Measurements from ENCODE around the gene RFPL4AL1.
"Not testable (repeated sequence)": the region's sequence is repeated elsewhere in the genome, so short reads cannot be mapped to it uniquely, and the experiment has no call there.

RFPL4AL1 gene

DNA sequence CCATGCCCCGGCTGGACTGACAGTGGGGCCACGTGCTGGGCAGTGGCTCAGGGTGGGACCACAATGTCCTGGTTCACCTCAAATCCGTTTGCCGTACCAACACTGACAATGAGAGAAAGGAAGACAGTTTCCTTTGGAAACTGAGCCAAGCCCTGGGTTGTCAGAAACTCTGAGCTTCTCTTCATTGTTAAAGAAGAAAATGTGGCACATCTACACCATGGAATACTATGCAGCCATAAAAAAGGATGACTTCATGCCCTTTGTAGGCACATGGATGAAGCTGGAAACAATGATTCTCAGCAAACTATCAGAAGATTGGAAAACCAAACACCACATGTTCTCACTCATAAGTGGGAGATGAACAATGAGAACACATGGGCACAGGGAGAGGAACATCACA, 12.1 kb upstream of the RFPL4AL1 start:
- H3K4me1 ChIP-seq (ENCODE audit: control insufficient read depth, insufficient read depth, low read depth, low read length); H3K27me3 ChIP-seq (ENCODE audit: control insufficient read depth in 1 of 2, insufficient read depth in 1 of 2, low read length in 2 of 2); H2BK12ac ChIP-seq (ENCODE audit: low read length in 2 of 2); H2BK5ac ChIP-seq (ENCODE audit: low read depth, low read length, poor library complexity, severe bottlenecking); H3K79me1 ChIP-seq (replicated peaks; ENCODE audit: low read length, poor library complexity, severe bottlenecking); H3K36me3 ChIP-seq (ENCODE audit: control insufficient read depth in 1 of 2, insufficient read depth in 2 of 2, low read depth in 1 of 2, low read length in 2 of 2); H3K4ac ChIP-seq (ENCODE audit: low read depth in 1 of 2, low read length in 2 of 2); H2AFZ ChIP-seq (ENCODE audit: low read depth, low read length); H3K18ac ChIP-seq (ENCODE audit: low read depth in 1 of 2, low read length in 2 of 2); H4K8ac ChIP-seq (ENCODE audit: low read length); H2AK5ac ChIP-seq (ENCODE audit: low read length, severe bottlenecking); H3K27ac ChIP-seq (ENCODE audit: low read length, poor library complexity, severe bottlenecking); H3K4me2 ChIP-seq (ENCODE audit: low read length, poor library complexity, severe bottlenecking); DNase-seq; H4K91ac ChIP-seq (ENCODE audit: low read length); H3K9ac ChIP-seq (ENCODE audit: low read length); H2BK120ac ChIP-seq (ENCODE audit: low read depth, low read length); H3K4me3 ChIP-seq (ENCODE audit: insufficient read depth in 1 of 2, low read depth in 1 of 2, low read length in 2 of 2); H3K14ac ChIP-seq (ENCODE audit: low read length in 2 of 2); H3K23ac ChIP-seq (ENCODE audit: low read length in 2 of 2); H2BK15ac ChIP-seq (ENCODE audit: low read depth, poor library complexity, severe bottlenecking): not testable (repeated sequence)
- WGBS = 46% methylated on average over 4 of the region's 4 CpGs
- peaks cover 18% of the 10 kb centered on the region for H3K9me3 ChIP-seq (ENCODE audit: control insufficient read depth, low read length)

GRCh38 chr19:55758797-55759196, 10.1 kb upstream of the RFPL4AL1 start, which contains the start of gene RFPL4A:
RFPL4A (plus strand) TSS chr19:55759097; CDS start chr19:55761801, 2,704 bp downstream.
- not testable (repeated sequence) for H4K91ac ChIP-seq (ENCODE audit: low read length); H3K4me1 ChIP-seq (ENCODE audit: control insufficient read depth, insufficient read depth, low read depth, low read length); H2AFZ ChIP-seq (ENCODE audit: low read depth, low read length); H2BK15ac ChIP-seq (ENCODE audit: low read depth, poor library complexity, severe bottlenecking); H3K18ac ChIP-seq (ENCODE audit: low read depth in 1 of 2, low read length in 2 of 2); H4K8ac ChIP-seq (ENCODE audit: low read length); DNase-seq; H2BK12ac ChIP-seq (ENCODE audit: low read length in 2 of 2); H2AK5ac ChIP-seq (ENCODE audit: low read length, severe bottlenecking); H3K27ac ChIP-seq (ENCODE audit: low read length, poor library complexity, severe bottlenecking); H3K79me1 ChIP-seq (replicated peaks; ENCODE audit: low read length, poor library complexity, severe bottlenecking); H3K9ac ChIP-seq (ENCODE audit: low read length); H3K36me3 ChIP-seq (ENCODE audit: control insufficient read depth in 1 of 2, insufficient read depth in 2 of 2, low read depth in 1 of 2, low read length in 2 of 2); H3K27me3 ChIP-seq (ENCODE audit: control insufficient read depth in 1 of 2, insufficient read depth in 1 of 2, low read length in 2 of 2); H3K4me2 ChIP-seq (ENCODE audit: low read length, poor library complexity, severe bottlenecking); H3K4ac ChIP-seq (ENCODE audit: low read depth in 1 of 2, low read length in 2 of 2); H3K4me3 ChIP-seq (ENCODE audit: insufficient read depth in 1 of 2, low read depth in 1 of 2, low read length in 2 of 2); H3K23ac ChIP-seq (ENCODE audit: low read length in 2 of 2); H2BK120ac ChIP-seq (ENCODE audit: low read depth, low read length); H3K14ac ChIP-seq (ENCODE audit: low read length in 2 of 2); H2BK5ac ChIP-seq (ENCODE audit: low read depth, low read length, poor library complexity, severe bottlenecking)
- WGBS = 92% methylated on average over 1 of the region's 3 CpGs
- peaks cover 14% of the 10 kb centered on the region for H3K9me3 ChIP-seq (ENCODE audit: control insufficient read depth, low read length)

- no peak overlapping the region for H2BK15ac ChIP-seq (ENCODE audit: low read depth, poor library complexity, severe bottlenecking)
- no peaks in the 10 kb centered on the region for H3K79me1 ChIP-seq (replicated peaks; ENCODE audit: low read length, poor library complexity, severe bottlenecking)
Measured at GRCh38 chr19:55766466-55766865, 2.5 kb upstream of the RFPL4AL1 start.

GRCh38 chr19:55769632-55770031, 714 bp downstream of the RFPL4AL1 start:
- H3K14ac ChIP-seq (ENCODE audit: low read length in 2 of 2); H3K4me3 ChIP-seq (ENCODE audit: insufficient read depth in 1 of 2, low read depth in 1 of 2, low read length in 2 of 2); H4K8ac ChIP-seq (ENCODE audit: low read length); H2BK12ac ChIP-seq (ENCODE audit: low read length in 2 of 2); H3K23ac ChIP-seq (ENCODE audit: low read length in 2 of 2); H3K27ac ChIP-seq (ENCODE audit: low read length, poor library complexity, severe bottlenecking); H4K91ac ChIP-seq (ENCODE audit: low read length); DNase-seq; H2AFZ ChIP-seq (ENCODE audit: low read depth, low read length); H3K36me3 ChIP-seq (ENCODE audit: control insufficient read depth in 1 of 2, insufficient read depth in 2 of 2, low read depth in 1 of 2, low read length in 2 of 2); H3K4ac ChIP-seq (ENCODE audit: low read depth in 1 of 2, low read length in 2 of 2); H3K4me1 ChIP-seq (ENCODE audit: control insufficient read depth, insufficient read depth, low read depth, low read length); H2BK120ac ChIP-seq (ENCODE audit: low read depth, low read length); H3K79me1 ChIP-seq (replicated peaks; ENCODE audit: low read length, poor library complexity, severe bottlenecking); H2BK15ac ChIP-seq (ENCODE audit: low read depth, poor library complexity, severe bottlenecking); H2AK5ac ChIP-seq (ENCODE audit: low read length, severe bottlenecking); H3K4me2 ChIP-seq (ENCODE audit: low read length, poor library complexity, severe bottlenecking); H3K9ac ChIP-seq (ENCODE audit: low read length); H3K18ac ChIP-seq (ENCODE audit: low read depth in 1 of 2, low read length in 2 of 2); H2BK5ac ChIP-seq (ENCODE audit: low read depth, low read length, poor library complexity, severe bottlenecking); H3K27me3 ChIP-seq (ENCODE audit: control insufficient read depth in 1 of 2, insufficient read depth in 1 of 2, low read length in 2 of 2): not testable (repeated sequence)
- 0% methylated on average over 1 of the region's 3 CpGs for WGBS
- peaks cover 24% of the 10 kb centered on the region for H3K9me3 ChIP-seq (ENCODE audit: control insufficient read depth, low read length)

More at GRCh38 chr19:55766466-55766865, 2.5 kb upstream of the RFPL4AL1 start:
- H2AFZ ChIP-seq (ENCODE audit: low read depth, low read length) = no peak overlapping the region
- no peak overlapping the region for H3K4ac ChIP-seq (ENCODE audit: low read depth in 1 of 2, low read length in 2 of 2)
- H2BK12ac ChIP-seq (ENCODE audit: low read length in 2 of 2) = no peak overlapping the region
- H3K9me3 ChIP-seq (ENCODE audit: control insufficient read depth, low read length) = peaks cover 24% of the 10 kb centered on the region
- H3K9ac ChIP-seq (ENCODE audit: low read length) = no peak overlapping the region
- 64% methylated on average over 7 of the region's 7 CpGs for WGBS
- H3K4me1 ChIP-seq (ENCODE audit: control insufficient read depth, insufficient read depth, low read depth, low read length) = no peaks in the 10 kb centered on the region
- no peak overlapping the region for H2BK120ac ChIP-seq (ENCODE audit: low read depth, low read length)
- H3K4me3 ChIP-seq (ENCODE audit: insufficient read depth in 1 of 2, low read depth in 1 of 2, low read length in 2 of 2) = no peak overlapping the region
- no peak overlapping the region for H2AK5ac ChIP-seq (ENCODE audit: low read length, severe bottlenecking)
- no peaks in the 10 kb centered on the region for H3K36me3 ChIP-seq (ENCODE audit: control insufficient read depth in 1 of 2, insufficient read depth in 2 of 2, low read depth in 1 of 2, low read length in 2 of 2)
- no peak overlapping the region for H3K27ac ChIP-seq (ENCODE audit: low read length, poor library complexity, severe bottlenecking)
- no peak overlapping the region for H2BK5ac ChIP-seq (ENCODE audit: low read depth, low read length, poor library complexity, severe bottlenecking)
- H3K23ac ChIP-seq (ENCODE audit: low read length in 2 of 2) = no peak overlapping the region
- H4K8ac ChIP-seq (ENCODE audit: low read length) = no peak overlapping the region
- H3K4me2 ChIP-seq (ENCODE audit: low read length, poor library complexity, severe bottlenecking) = no peak overlapping the region
- H3K27me3 ChIP-seq (ENCODE audit: control insufficient read depth in 1 of 2, insufficient read depth in 1 of 2, low read length in 2 of 2) = no peaks in the 10 kb centered on the region
- no peak overlapping the region for H3K18ac ChIP-seq (ENCODE audit: low read depth in 1 of 2, low read length in 2 of 2)
- H3K14ac ChIP-seq (ENCODE audit: low read length in 2 of 2) = no peak overlapping the region
- no peak for DNase-seq
- no peak overlapping the region for H4K91ac ChIP-seq (ENCODE audit: low read length)
